BJ (cell line): Measurements from ENCODE around the gene HCRT. TPM values are rescaled to one million over a fixed set of nuclear protein-coding genes. Genes with fewer than 3 reads are reported as not detected.

Experiments used
- CTCF ChIA-PET: fragments of 350-600 bp; formaldehyde crosslinking; extraction: SDS; loops from one replicate; lab custom pipeline; 2021; ENCODE audit warnings: antibody characterized with exemption, inconsistent platforms; lab: Yijun Ruan, JAX
- POLR2A ChIA-PET: fragments of 300-600 bp; sonication (Branson Sonifier 250); formaldehyde crosslinking; extraction: SDS; loops from one replicate; lab custom pipeline; 2021; ENCODE audit warnings: antibody characterized with exemption; lab: Charles Lee
- DNase-seq: peaks from one replicate; pipeline ENCODE4 v3.0.0-alpha.2; 2011; ENCODE audit warnings: low read depth
- H3K27me3 ChIP-seq: 2 replicates; pipeline ENCODE4 v1.6.0; 2011; ENCODE audit warnings: low read length; ENCODE audit not compliant: control insufficient read depth, insufficient read depth
- H3K36me3 ChIP-seq: 2 replicates; pipeline ENCODE4 v1.5.1; 2011; ENCODE audit warnings: low read length; ENCODE audit not compliant: control insufficient read depth, insufficient read depth
- H3K4me3 ChIP-seq: 2 replicates; pipeline ENCODE4 v1.5.1; 2011; ENCODE audit warnings: low read depth, mild to moderate bottlenecking, control low read depth, low read length
- CTCF ChIP-seq: IDR thresholded peaks from 2 replicates; pipeline ENCODE4 v1.5.1; 2011; ENCODE audit warnings: low read depth, mild to moderate bottlenecking, control low read depth, inconsistent platforms, low read length, moderate library complexity; ENCODE audit not compliant: insufficient read depth
- polyA plus RNA-seq: library from polyadenylated mRNA; depleted of rRNA; stranded (reverse); fragments of >200 nt; gene quantifications from 2 replicates; pipeline ENCODE4 v1.2.3, GENCODE V29; 2011

Gene HCRT
- polyA plus RNA-seq, 1 experiment, result not detected

GRCh38 chr17:42182927-42183734 is 2.1 kb downstream of the HCRT start:
- POLR2A ChIA-PET, result no interaction called here
- peak overlapping the region; percentile 46; the same call in 1 of the 2 replicates for H3K4me3 ChIP-seq

DNA sequence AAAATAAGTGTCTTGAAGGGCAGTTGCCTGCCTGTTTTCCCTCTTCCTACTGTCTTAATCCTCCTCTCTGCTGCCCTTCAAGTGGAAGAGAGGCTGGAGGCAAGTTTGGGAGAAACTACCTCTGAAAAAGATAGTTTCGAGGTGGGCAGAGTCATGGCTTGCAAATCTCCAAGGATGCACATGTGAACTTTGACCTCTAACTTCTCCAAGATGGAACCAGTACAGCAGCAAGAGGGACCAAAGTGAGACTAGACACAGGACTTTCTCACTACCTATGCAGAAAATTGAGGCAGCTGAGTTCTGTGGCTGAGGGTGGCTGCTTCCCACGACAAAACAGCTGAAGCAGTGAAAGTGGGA is 3.4 kb downstream of the HCRT start:
- Histone ChIP-seq H3K27me3 (peaks cover 25% of the 10 kb centered on the region), H3K36me3 (no peaks in the 10 kb centered on the region), H3K4me3 (no peak overlapping the region)
- CTCF ChIA-PET, result interaction anchor here (0.7 to 4.7 kb wide), 16 partner anchors 8 to 345 kb away, joined by 3 to 32 read pairs (median 4); partner anchors contain the start of genes DHX58 and KAT2A
- DNase-seq, result no peak
- no peak for TF ChIP-seq CTCF
- POLR2A ChIA-PET, result no interaction called here

More at GRCh38 chr17:42182927-42183734, 2.1 kb downstream of the HCRT start:
- peaks cover 25% of the 10 kb centered on the region for H3K27me3 ChIP-seq
- DNase-seq, result no peak
- H3K36me3 ChIP-seq, result no peaks in the 10 kb centered on the region
- no peak for TF ChIP-seq CTCF
- CTCF ChIA-PET, result interaction anchor here (0.9 to 4.7 kb wide), 4 partner anchors 12 to 65 kb away, joined by 3 to 35 read pairs (median 18); partner anchors contain the start of genes GHDC and KAT2A

GRCh38 chr17:42180922-42181850 is 4.1 kb downstream of the HCRT start, which contains the start of gene KCNH4:
TSS of gene KCNH4 (minus strand) at chr17:42181142. CDS start at chr17:42180945, 197 bp downstream.
- H3K4me3 ChIP-seq, result peak within 1 kb of the TSS; percentile 26
- POLR2A ChIA-PET, result no interaction called here

DNA sequence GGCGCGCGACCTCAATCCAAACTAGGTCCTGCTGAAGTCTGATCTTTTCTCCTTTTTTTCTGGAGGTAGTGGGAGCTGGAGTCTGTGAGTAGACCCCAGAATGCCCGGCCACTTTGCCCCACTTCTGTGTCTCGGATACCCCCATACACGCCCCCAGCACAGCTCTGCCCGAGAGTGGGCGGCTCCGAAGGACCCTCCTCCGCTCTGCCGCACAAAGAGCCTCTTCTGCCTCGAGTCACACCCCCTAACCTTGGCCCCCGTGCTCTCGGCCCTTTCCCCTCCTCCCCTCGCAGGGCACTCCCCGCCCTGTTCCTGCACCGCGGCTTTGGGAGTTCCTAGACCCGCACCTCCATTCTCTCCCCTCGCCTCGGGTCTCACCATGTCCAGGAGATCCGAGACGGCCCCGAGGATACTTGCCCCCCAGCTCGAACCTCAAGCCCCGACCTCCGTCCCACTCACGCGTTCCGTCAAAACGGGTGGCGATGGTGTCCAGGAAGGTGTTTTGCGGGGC is 4.8 kb downstream of the HCRT start:
- no peak for DNase-seq
- no peak for TF ChIP-seq CTCF
- no peak overlapping the region for H3K4me3 ChIP-seq
- POLR2A ChIA-PET, result no interaction called here
- no peaks in the 10 kb centered on the region for H3K36me3 ChIP-seq
- peaks cover 25% of the 10 kb centered on the region for H3K27me3 ChIP-seq
- CTCF ChIA-PET, result interaction anchor here (0.5 to 4.7 kb wide), 11 partner anchors 11 to 112 kb away, joined by 3 to 32 read pairs (median 6); partner anchors contain the start of genes DHX58 and KAT2A

More at GRCh38 chr17:42180922-42181850, 4.1 kb downstream of the HCRT start, which contains the start of gene KCNH4:
- CTCF ChIA-PET, result interaction anchor here (0.6 to 4.7 kb wide), 18 partner anchors 9 to 346 kb away, joined by 3 to 32 read pairs (median 4); partner anchors contain the start of genes DHX58 and KAT2A
- Histone ChIP-seq H3K36me3 (no peaks in the 10 kb centered on the region), H3K27me3 (peaks cover 25% of the 10 kb centered on the region)
- peak; percentile 59 for TF ChIP-seq CTCF
- no peak for DNase-seq
